ENCODE results near the gene CUX1.
"Not testable (repeated sequence)": the region's sequence is repeated elsewhere in the genome, so short reads cannot be mapped to it uniquely, and the experiment has no call there.

The CUX1 gene

DNA sequence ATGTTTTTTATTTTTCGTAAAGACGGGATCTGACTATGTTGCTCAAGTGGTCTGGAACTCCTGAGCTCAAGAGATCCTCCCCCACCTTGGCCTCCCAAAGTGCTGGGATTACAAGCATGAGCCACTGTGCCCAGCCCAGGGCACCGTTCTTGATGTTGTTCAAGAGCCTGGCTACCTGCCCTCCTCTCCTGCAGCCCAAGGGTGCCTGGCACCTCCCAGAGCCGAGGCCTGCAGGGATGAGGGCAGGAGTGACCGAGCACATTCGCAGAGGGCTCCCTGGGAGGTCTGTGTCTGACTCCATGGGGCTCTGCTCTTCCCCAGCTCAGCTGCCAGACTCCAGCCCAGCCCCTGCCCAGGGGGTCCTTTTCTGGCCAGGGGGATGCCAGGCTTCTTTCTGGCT lies 484.6 kb downstream of the CUX1 start:
- DNase-seq = no peak

DNA sequence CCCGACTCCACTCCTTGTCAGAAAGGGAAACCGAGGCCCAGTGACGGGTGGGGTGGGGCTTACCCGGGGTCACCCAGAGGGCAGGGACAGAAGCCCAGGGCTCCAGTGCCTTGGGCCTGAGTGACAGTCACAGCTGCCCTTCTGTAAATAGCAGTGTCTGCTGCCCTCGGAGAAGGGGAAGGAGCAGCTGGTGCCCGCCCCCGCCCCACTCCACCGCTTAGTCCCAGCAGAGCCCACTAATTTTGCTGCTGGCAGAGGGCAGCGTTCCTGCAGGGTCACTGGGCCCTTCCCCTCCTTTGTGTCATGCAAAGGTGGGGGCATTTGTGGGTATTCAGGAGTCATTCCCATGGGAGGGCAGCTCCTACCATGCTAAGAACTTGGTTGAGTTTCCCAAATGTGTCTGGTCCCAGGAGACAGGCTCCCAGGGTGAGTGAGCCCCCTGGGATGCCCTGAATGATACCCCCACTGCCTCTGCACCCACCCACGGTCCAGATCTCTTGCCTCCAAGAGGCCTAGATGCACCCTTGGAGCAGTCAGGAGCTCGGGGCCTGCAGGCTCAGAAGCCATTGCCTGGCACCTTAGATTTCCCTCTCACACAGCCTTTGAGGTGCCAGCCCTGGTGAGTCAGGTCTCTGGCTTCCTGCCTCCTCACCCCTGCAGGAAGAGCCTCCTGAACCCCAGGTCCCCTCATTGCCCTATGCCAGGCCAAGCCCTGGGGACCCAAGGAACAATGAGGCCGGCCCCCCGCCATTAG lies 486.4 kb downstream of the CUX1 start:
- no peak for DNase-seq

- no peak for DNase-seq
Measured at GRCh38 chr7:102304668-102305067, 487.2 kb downstream of the CUX1 start.

- DNase-seq = no peak
Measured at GRCh38 chr7:102305414-102306268, 488.2 kb downstream of the CUX1 start.

DNA sequence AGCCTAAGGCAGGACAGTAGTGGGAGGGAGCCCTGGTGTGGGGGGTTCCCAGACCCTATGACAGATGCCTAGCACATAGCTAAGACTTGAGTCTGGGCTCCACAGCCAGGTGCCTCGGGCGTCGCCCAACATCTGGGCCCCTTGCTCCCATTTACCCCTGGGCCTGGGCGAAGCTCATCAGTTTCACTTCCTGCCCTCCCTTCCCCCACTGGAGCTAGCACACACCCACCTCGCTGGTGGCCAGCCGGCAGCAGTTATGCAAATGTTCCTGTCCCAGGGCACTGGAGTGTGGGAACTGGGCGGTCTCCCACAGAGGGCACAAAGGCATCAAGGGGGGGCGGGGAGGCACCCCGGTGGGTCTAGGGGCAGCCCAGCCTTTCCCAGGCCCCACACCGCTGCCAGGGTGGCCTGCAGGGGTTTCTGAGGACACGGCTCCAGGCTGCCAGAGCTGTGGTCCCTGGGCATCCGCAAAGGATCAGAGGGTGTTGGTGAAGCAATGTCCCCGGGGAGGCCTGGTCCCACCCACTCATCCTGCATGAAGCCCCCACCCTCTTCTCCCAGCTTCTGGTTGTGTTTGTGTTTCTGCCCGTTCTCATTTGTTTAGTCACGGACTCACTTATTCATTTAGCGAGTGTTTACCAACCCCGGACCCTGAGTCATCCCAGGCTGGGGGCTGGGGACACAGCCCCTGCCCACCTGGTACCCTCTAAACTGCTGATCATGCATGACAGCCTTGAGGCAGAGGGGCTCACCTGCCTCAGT lies 489.7 kb downstream of the CUX1 start:
- DNase-seq = peak; percentile 42 to 84

DNA sequence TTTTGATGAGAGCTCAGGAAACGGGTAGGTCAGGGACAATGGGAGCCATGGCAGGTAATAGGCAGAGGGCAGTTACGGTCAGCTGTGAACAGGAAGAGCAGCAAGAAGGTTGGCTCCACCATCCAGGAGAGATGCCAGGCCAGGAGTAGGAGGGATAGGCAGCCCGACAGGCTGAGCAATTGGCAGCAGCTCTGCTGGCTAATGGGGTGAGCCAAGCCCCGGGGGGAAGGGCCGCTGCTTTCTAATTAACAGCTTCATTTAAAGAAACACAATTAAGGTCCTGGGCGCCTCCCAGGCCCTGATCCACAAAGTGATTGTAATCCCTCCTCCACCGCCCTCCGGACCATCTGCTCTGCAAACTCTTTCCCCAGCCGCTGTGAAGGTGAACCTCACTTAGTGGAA lies 493.0 kb downstream of the CUX1 start:
- DNase-seq = no peak

DNA sequence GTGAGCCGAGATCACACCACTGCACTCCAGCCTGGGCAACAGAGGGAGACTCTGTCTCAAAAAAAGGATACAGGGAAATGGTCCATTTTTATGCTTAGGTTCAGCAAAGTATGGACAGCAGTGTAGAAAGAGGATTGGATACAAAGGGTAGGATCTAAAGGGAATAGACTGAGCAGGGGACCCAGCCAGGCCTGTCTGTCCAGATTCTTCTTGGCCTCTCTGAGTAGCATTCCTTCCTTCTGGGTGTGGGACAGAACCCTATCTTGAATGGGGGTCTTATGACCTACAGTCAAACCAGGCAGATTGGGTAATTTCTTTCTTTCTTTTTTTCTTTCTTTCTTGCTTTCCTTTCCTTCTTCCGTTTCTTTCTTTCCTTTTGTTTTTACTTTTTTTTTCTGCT lies 494.9 kb downstream of the CUX1 start:
- no peak for DNase-seq

DNA sequence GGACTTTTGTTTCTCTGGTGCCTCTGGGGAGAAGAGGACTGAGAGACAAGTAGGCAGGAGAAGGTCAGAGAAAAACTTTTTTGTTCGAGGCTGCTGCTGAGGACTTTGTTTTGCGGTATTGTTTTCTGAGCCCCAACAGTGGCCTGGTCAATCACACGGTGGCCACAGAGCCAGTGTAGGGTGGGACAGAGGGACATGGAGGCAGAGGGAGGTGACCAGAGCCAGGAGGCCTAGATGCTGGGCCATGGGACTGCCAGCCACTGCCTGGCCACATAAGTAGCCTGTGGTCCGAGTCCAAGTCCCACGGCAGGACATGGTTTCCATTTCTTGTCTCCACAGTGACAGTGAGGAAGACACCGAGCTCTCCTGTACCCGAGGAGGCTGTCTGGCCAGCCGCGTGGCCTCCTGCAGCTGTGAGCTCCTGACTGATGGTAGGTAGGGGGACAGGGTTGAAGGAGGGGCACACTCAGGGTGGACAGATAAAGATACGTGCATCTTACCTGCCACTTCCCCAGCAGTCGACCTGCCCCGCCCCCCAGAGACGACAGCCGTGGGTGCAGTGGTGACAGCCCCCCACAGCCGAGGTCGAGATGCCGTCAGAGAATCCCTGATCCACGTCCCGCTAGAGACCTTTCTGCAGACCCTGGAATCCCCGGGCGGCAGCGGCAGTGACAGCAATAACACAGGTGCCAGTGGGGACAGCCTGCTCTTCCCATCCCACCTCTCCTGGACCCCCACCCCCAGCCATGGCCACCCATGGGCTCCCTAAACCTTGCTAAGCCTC lies 496.8 kb downstream of the CUX1 start:
- DNase-seq = no peak

DNA sequence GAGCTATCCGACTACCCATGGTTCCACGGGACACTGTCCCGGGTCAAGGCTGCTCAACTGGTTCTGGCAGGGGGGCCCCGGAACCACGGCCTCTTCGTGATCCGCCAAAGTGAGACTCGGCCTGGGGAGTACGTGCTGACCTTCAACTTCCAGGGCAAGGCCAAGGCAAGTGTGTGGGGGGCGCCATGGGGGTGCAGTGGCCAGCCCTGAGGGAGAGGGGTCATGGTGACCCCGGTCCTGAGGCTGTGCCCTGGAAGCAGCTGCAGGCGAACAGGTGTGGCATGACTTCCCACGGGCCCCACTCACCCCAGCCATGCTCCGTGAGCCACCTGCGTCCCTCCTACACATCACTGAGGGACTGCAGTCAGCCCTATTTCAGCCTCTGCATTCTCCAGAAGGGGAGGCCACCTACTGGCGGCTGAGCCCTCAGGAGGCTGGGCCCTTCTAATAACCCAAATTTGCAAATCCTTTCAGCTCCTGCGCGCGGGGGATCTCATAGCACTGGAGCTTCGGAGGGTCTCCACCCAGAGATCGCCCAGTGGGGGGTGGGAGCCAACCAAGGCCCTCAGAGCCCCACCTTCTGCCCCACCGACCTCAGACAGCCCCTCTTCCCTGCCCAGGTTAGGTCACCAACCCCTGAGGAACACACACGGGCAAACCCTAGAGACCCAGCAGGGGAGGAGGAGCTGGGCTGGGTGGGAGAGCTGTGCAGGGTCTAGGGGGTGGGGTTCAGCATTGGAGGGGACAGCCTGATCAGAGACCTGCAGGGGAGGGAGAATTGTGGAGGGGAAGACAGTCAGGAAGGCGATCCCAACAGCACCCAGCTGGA lies 500.0 kb downstream of the CUX1 start:
- no peak for DNase-seq

DNA sequence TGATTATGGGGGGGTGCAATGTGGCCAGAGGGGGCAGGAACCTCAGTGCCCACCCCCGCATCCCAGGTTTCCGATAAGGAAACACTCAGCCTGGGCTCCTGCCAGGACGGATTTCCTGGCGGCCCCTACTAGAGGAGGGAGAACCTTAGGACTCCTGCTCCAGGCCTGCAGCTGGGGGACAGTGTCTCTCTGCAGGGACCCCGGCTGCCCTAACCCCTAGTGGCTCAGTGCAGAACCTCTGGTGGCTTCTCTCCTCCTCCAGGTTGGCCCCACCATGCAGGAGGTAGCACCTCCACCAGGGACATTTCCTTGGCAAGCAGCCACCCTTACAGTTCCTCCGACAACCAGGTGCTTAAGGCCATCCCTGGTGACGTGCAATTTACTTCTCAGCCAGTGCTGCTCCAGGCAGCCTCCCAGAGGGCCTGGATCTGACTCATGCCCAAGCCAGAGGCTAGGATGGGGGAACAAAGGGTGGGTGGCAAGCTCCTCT lies 501.1 kb downstream of the CUX1 start:
- no peak for DNase-seq

DNA sequence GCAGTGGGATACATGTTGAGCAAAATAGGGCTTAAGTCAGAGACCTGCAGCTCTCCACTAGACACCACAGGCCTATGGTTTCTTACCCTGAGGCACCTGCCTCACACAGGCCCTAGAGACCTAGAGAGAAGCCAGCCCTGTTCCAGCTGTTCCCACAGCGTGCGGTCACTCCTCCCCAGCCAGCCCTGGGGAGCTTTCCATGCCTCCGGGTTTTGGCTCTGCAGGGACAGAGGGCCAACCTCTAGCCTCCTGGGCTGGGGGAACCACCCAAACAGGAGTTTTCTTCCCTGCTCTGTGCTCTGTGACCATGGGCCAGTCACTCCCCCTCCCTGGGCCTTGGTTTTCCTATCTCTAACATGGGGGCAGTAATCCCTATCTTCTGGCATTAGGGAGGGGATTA lies 502.2 kb downstream of the CUX1 start:
- no peak for DNase-seq

DNA sequence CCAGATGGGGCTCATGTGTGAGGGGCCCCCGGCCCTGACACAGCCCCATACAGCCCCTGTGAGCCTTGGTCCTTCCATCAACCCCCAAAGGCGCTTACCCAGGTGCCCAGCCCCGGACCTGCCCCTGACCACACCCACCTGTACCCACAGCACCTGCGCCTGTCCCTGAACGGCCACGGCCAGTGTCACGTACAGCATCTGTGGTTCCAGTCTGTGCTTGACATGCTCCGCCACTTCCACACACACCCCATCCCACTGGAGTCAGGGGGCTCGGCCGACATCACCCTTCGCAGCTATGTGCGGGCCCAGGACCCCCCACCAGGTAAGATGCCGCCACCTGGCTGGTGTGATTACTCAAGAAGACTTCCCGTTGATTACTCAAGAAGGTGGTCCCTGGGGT lies 502.8 kb downstream of the CUX1 start:
- no peak for DNase-seq

DNA sequence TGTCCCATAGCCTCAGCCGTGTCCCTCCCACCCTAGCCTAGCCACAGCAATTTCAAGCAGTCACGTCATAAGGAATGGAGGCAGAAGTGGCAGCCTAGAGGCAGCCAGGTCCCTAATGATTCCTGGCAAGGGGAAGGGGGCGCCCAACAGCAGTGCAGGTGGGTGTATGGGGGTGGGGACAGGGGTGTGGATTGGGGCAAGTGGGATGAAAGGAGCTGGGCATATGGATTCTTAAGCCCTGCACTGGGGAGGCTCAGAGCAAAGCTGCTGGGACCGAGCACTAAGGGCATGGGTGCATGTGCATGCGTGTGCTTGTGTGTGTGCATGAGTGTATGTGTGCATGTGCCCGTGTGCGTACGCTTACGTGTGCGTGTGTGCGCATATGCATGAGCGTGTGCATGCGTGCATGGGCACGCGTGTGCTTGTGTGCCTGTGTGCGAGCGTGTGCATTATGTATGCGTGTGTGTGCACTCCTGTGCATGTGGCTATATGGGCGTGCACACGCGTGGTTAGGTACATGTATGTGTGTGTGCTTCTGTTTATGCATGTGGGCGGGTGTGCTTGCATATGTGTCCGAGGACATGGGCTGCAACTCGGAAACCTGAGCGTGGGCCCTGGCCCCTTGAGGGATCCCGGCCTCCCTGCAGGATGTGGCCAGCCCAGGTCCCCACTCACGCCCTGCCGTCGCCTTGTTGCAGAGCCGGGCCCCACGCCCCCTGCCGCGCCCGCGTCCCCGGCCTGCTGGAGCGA lies 503.4 kb downstream of the CUX1 start:
- DNase-seq = no peak

DNA sequence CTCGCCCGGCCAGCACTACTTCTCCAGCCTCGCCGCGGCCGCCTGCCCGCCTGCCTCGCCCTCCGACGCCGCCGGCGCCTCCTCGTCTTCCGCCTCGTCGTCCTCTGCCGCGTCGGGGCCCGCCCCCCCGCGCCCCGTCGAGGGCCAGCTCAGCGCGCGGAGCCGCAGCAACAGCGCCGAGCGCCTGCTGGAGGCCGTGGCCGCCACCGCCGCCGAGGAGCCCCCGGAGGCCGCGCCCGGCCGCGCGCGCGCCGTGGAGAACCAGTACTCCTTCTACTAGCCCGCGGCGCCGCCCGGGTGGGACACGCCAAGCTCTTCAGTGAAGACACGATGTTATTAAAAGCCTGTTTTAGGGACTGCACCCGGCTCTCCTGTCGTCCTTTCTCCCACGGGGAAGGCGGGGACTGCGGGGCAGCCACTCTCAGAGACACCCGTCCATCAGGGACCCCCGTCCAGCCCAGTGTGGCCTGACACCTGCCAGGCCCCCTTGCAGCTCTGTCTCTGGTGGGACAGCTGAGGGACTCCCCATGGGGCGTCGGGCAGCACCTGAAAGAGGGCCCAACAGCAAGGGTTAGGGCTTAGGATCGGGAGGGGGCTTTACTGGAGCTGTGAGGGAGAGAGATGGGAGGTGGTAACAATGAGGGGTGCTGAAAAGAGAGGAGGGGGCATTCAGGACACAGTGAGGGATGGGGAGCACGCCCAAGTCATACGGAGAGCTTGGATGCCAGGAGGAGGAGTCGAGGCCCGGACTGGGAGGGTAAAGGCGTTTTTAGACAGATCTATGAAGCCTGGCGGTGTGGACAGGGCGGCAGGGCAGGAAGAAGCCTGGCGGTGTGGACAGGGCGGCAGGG lies 504.1 kb downstream of the CUX1 start:
- DNase-seq = no peak

- no peak for DNase-seq
Measured at GRCh38 chr7:102322202-102322715, 504.8 kb downstream of the CUX1 start.

DNA sequence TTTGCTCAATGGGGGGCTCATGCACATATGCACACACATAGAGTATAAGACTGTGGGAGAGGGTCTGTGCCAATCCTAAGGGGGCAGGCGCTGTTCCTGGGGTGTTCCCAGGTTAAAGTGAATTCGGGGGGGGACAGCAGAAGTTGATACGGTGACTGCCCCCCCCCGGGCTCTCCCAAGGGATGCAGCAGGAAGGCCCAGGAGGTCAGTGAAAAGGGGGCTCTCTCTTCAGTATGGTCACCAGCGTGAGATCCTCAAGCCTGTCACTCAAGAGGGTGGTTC lies 506.4 kb downstream of the CUX1 start:
- DNase-seq = no peak

GRCh38 chr7:102325106-102325505 lies 507.7 kb downstream of the CUX1 start:
- DNase-seq = not testable (repeated sequence)

DNA sequence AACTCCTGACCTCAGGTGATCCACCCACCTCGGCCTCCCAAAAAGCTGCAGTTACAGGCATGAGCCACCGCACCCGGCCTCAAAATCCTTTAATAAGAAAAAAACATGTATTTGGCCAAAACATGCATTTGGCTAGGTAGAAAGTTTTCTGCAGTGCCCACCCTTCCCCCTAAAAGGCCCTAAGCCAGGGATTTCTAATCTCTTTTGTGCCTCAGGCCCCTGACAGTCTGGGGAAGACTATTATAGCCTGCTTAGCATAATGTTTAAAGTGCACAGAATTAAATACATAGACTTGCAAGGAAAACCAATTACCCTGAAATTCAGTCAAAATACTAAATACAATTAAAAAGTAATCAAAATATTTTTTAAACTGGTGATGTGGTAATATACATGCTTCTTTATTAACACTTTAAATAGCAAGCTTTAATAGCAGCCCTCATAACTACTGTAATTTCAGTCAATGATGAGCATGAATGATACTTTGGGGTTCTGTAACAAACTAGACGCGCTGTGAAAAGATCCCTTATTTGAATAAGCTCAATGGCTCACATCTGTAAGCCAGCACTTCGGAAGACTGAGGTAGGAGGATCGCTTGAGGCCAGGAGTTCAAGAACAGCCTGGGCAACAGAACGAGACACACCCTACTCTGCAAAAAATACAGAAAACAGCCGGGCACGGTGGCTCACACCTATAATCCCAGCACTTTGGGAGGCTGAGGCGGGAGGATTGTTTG lies 508.9 kb downstream of the CUX1 start:
- DNase-seq = no peak

DNA sequence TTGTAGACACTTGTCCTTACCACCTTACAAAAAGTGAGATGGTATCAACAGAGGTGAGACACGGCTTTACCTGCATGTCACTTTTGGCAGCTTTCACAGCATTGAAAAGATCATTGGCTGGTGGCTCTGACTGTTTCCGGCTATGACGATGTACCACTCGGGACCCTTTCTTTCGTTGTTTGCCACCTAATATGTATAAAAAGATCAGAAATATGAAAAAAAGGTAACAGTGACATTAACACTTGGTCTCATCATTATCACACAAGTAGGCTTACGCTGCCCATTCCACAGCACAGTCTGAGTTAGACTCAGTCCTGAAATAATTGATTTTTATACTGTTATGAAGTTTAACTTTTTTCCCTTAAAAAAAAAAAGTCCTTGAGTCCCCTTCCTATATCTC lies 509.8 kb downstream of the CUX1 start:
- not testable (repeated sequence) for DNase-seq
